SK-N-SH (cell line): ENCODE results near the gene GRM2.

Experiments
- CTCF ChIP-seq: fragments of 200-600 bp; sonication (generic); IDR thresholded peaks from 2 replicates; pipeline ENCODE4 v1.6.1; 2017; ENCODE audit warnings: antibody characterized with exemption, mild to moderate bottlenecking, moderate library complexity
- TEAD4 ChIP-seq: IDR thresholded peaks from 2 replicates; pipeline ENCODE4 v1.4.0; 2012; ENCODE audit warnings: mild to moderate bottlenecking, borderline replicate concordance; ENCODE audit not compliant: insufficient read depth

GRCh38 chr3:51691021-51691420 is 15.8 kb upstream of the GRM2 start:
- TF ChIP-seq CTCF (no peak), TEAD4 (no peak)
